Esophagus muscularis mucosa (tissue), 4 donors: ENCODE data around the gene UBQLNL. TPM values are rescaled to one million over a fixed set of nuclear protein-coding genes. Genes with fewer than 3 reads are reported as not detected.

ENCODE experiments used
- DNase-seq: peaks from one replicate; pipeline ENCODE4 v3.0.0-alpha.2; 2017; ENCODE audit errors: extremely low spot score
- H3K27ac ChIP-seq, 4 donors: fragments of 200-600 bp; sonication (generic); replicated peaks in 1 of 4; 1 replicate in 3 of 4; 2 replicates in 1 of 4; pipeline ENCODE4 v1.5.1; 2016 to 2019; ENCODE audit warnings: mild to moderate bottlenecking in 1 of 4
- H3K27me3 ChIP-seq, 4 donors: fragments of 200-600 bp; sonication (generic); one replicate each; pipeline versions ENCODE4 v1.5.1 to v1.6.0; 2016 to 2019
- H3K36me3 ChIP-seq, 4 donors: fragments of 200-600 bp; sonication (generic); one replicate each; pipeline ENCODE4 v1.5.1; 2016 to 2019
- H3K4me1 ChIP-seq, 4 donors: fragments of 200-600 bp; sonication (generic); one replicate each; pipeline ENCODE4 v1.5.1; 2016 to 2019
- H3K4me3 ChIP-seq, 4 donors: fragments of 200-600 bp; sonication (generic); 1 replicate in 2 of 4; 2 replicates in 2 of 4; pipeline ENCODE4 v1.5.1; 2016 to 2019; ENCODE audit warnings: mild to moderate bottlenecking in 4 of 4, moderate library complexity in 1 of 4
- H3K9me3 ChIP-seq, 4 donors: fragments of 200-600 bp; sonication (generic); 1 replicate in 3 of 4; 2 replicates in 1 of 4; pipeline ENCODE4 v1.5.1; 2016 to 2019
- EP300 ChIP-seq: sonication (generic); formaldehyde crosslinking; IDR thresholded peaks from one replicate; pipeline ENCODE4 v1.6.1; 2017; ENCODE audit warnings: antibody characterized with exemption
- POLR2A ChIP-seq: fragments of 450-650 bp; IDR thresholded peaks from one replicate; pipeline ENCODE4 v1.6.1; 2017; ENCODE audit warnings: antibody characterized with exemption, moderate library complexity, mild to moderate bottlenecking, low read depth
- POLR2AphosphoS5 ChIP-seq, 2 donors: sonication (generic); formaldehyde crosslinking; IDR thresholded peaks; one replicate each; pipeline ENCODE4 v1.6.1; 2017; ENCODE audit warnings: antibody characterized with exemption in 2 of 2
- WGBS: methylation state at CpG from one replicate; pipeline ENCODE4 v1.1.5; 2018; 5-methylcytosine and 5-hydroxymethylcytosine counted together
- intact Hi-C: fragments of 100-400 bp; cut with DNase I; formaldehyde crosslinking; loops from one replicate; pipeline ENCODE4 v1.15.1; 2023
- total RNA-seq, 4 donors: library from RNA; depleted of rRNA; stranded (reverse); fragments of >200 nt; gene quantifications; one replicate each; pipeline versions ENCODE4 v1.1.0 to v1.2.1, GENCODE V29; 2016
- TF ChIP-seq, protein P1 (sequence below), 3 experiments: fragments of 200-600 bp in 2 of 3; fragments of 450-650 bp in 1 of 3; sonication (generic) in 2 of 3; IDR thresholded peaks; one replicate each; pipeline ENCODE4 v1.5.1; 2017 to 2019; ENCODE audit warnings: antibody characterized with exemption in 3 of 3, mild to moderate bottlenecking in 2 of 3, moderate library complexity in 1 of 3

The UBQLNL gene
- total RNA-seq, 4 donors from 2014 or later = 0.19 to 0.46 (median 0.42) TPM; not detected in 1

DNA sequence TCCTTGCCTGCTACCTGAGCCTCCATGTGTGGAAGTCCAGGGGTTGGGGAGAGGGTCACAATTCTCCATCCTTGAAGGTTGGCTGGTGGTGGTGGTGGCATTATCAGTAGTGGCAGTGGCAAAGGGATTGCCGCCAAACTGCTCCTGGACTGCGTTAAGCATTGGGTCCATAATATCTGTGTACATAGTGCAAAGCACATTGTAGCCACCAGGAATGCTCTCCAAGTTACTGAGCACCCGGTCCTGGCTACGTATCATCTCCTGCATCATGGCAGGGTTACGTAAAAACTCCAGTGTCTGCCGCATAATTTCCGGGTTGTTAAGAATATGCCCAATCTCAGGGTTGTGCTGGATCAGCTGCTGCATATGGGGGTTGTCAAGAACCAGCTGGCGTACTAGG lies 7.9 kb downstream of the UBQLNL start:
- intact Hi-C loops = no loop called here
- H3K9me3 ChIP-seq = no peaks in the 10 kb centered on the region
- 95% methylated on average over 6 of the region's 8 CpGs for WGBS
- TF ChIP-seq POLR2A (no peak), EP300 (no peak), POLR2AphosphoS5 (IDR thresholded peaks at IDR 0.05) (no peak)
- TF ChIP-seq, protein P1, sequence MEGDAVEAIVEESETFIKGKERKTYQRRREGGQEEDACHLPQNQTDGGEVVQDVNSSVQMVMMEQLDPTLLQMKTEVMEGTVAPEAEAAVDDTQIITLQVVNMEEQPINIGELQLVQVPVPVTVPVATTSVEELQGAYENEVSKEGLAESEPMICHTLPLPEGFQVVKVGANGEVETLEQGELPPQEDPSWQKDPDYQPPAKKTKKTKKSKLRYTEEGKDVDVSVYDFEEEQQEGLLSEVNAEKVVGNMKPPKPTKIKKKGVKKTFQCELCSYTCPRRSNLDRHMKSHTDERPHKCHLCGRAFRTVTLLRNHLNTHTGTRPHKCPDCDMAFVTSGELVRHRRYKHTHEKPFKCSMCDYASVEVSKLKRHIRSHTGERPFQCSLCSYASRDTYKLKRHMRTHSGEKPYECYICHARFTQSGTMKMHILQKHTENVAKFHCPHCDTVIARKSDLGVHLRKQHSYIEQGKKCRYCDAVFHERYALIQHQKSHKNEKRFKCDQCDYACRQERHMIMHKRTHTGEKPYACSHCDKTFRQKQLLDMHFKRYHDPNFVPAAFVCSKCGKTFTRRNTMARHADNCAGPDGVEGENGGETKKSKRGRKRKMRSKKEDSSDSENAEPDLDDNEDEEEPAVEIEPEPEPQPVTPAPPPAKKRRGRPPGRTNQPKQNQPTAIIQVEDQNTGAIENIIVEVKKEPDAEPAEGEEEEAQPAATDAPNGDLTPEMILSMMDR (IDR thresholded peaks at IDR 0.05) = no peak
- H3K36me3 ChIP-seq = no peaks in the 10 kb centered on the region
- H3K27ac ChIP-seq = no peak overlapping the region
- no peak overlapping the region for H3K4me3 ChIP-seq
- H3K27me3 ChIP-seq = no peaks in the 10 kb centered on the region
- DNase-seq = no peak
- no peaks in the 10 kb centered on the region for H3K4me1 ChIP-seq

- no peak overlapping the region for H3K27ac ChIP-seq
- H3K27me3 ChIP-seq = no peaks in the 10 kb centered on the region
- DNase-seq = no peak
- intact Hi-C loops = no loop called here
- no peaks in the 10 kb centered on the region for H3K36me3 ChIP-seq
- TF ChIP-seq, protein P1 (IDR thresholded peaks at IDR 0.05) = no peak
- TF ChIP-seq POLR2A (no peak), POLR2AphosphoS5 (IDR thresholded peaks at IDR 0.05) (no peak)
- WGBS = 51% methylated on average over 4 of the region's 6 CpGs
- H3K4me1 ChIP-seq = no peaks in the 10 kb centered on the region
- no peaks in the 10 kb centered on the region for H3K9me3 ChIP-seq
- H3K4me3 ChIP-seq = no peak overlapping the region
Observed at GRCh38 chr11:5507933-5508305, 8.6 kb downstream of the UBQLNL start.

- H3K36me3 ChIP-seq = no peaks in the 10 kb centered on the region
- H3K9me3 ChIP-seq = no peaks in the 10 kb centered on the region
- no peaks in the 10 kb centered on the region for H3K27me3 ChIP-seq
- TF ChIP-seq, protein P1 (IDR thresholded peaks at IDR 0.05) = no peak
- no peak for TF ChIP-seq POLR2A
- TF ChIP-seq EP300 = no peak
- no peak for TF ChIP-seq POLR2AphosphoS5 (IDR thresholded peaks at IDR 0.05)
- no peak overlapping the region for H3K4me3 ChIP-seq
- intact Hi-C loops = no loop called here
- 82% methylated on average over 9 of the region's 9 CpGs for WGBS
- no peak for DNase-seq
- H3K4me1 ChIP-seq = no peaks in the 10 kb centered on the region
- H3K27ac ChIP-seq = no peak overlapping the region
Observed at GRCh38 chr11:5507177-5507932, 9.1 kb downstream of the UBQLNL start.

- intact Hi-C loops = no loop called here
- H3K4me3 ChIP-seq = no peak overlapping the region
Observed at GRCh38 chr11:5505363-5506048, 11.0 kb downstream of the UBQLNL start.

More at GRCh38 chr11:5505363-5506048, 11.0 kb downstream of the UBQLNL start:
- H3K4me1 ChIP-seq = no peaks in the 10 kb centered on the region
- H3K27ac ChIP-seq = no peak overlapping the region
- H3K36me3 ChIP-seq = no peaks in the 10 kb centered on the region
- no peak for DNase-seq
- no peaks in the 10 kb centered on the region for H3K9me3 ChIP-seq
- no peaks in the 10 kb centered on the region for H3K27me3 ChIP-seq
- no peak for TF ChIP-seq POLR2A
- no peak for TF ChIP-seq POLR2AphosphoS5 (IDR thresholded peaks at IDR 0.05)
- TF ChIP-seq, protein P1 (IDR thresholded peaks at IDR 0.05) = no peak
- no peak for TF ChIP-seq EP300
- 86% methylated on average over 9 of the region's 9 CpGs for WGBS
